ENCODE results near the gene ADGRL3. TPM values are rescaled to one million over a fixed set of nuclear protein-coding genes. Genes with fewer than 3 reads are reported as not detected.

Gene ADGRL3
- total and polyA plus RNA-seq, 5 donors from 2014 or later: not detected

GRCh38 chr4:61308033-61308432 is 107.9 kb downstream of the ADGRL3 start:
- H3K9me3 Mint-ChIP-seq: peaks cover 0 to 16% (median 8%) of the 10 kb centered on the region in 7 donors
- no peaks in the 10 kb centered on the region for H3K4me1 Mint-ChIP-seq
- H3K27me3 Mint-ChIP-seq: no peaks in the 10 kb centered on the region
- Histone ChIP-seq H3K4me3 (ENCODE audit: low read depth, low read length) (no peak overlapping the region), H3K36me3 (ENCODE audit: control insufficient read depth, insufficient read depth, low read length) (no peaks in the 10 kb centered on the region), H3K4me1 (ENCODE audit: control insufficient read depth, insufficient read depth, low read length, poor library complexity, severe bottlenecking) (no peaks in the 10 kb centered on the region), H3K9me3 (ENCODE audit: control insufficient read depth in 2 of 2, low read length in 2 of 2) (peaks cover 0 to 7% of the 10 kb centered on the region in 2 experiments), H3K27me3 (ENCODE audit: control insufficient read depth, insufficient read depth, low read length) (no peaks in the 10 kb centered on the region), H3K27ac (ENCODE audit: insufficient read depth, low read length, poor library complexity, severe bottlenecking) (no peak overlapping the region)
- no peaks in the 10 kb centered on the region for H3K36me3 Mint-ChIP-seq
- H3K4me3 Mint-ChIP-seq: no peak overlapping the region
- ATAC-seq (ENCODE audit: low read depth in 2 of 2): no peak
- no peak for DNase-seq
- no peak overlapping the region for H3K27ac Mint-ChIP-seq

GRCh38 chr4:61309616-61310015 is 109.5 kb downstream of the ADGRL3 start:
- Histone ChIP-seq H3K4me3 (ENCODE audit: low read depth, low read length) (no peak overlapping the region), H3K27me3 (ENCODE audit: control insufficient read depth, insufficient read depth, low read length) (no peaks in the 10 kb centered on the region), H3K27ac (ENCODE audit: insufficient read depth, low read length, poor library complexity, severe bottlenecking) (no peak overlapping the region), H3K4me1 (ENCODE audit: control insufficient read depth, insufficient read depth, low read length, poor library complexity, severe bottlenecking) (no peaks in the 10 kb centered on the region), H3K9me3 (ENCODE audit: control insufficient read depth in 2 of 2, low read length in 2 of 2) (peaks cover 0 to 7% of the 10 kb centered on the region in 2 experiments), H3K36me3 (ENCODE audit: control insufficient read depth, insufficient read depth, low read length) (no peaks in the 10 kb centered on the region)
- DNase-seq (no peak), ATAC-seq (ENCODE audit: low read depth in 2 of 2) (no peak)
- Mint-ChIP-seq H3K27me3 (no peaks in the 10 kb centered on the region), H3K4me1 (no peaks in the 10 kb centered on the region), H3K4me3 (no peak overlapping the region), H3K9me3 (peaks cover 0 to 18% (median 8%) of the 10 kb centered on the region in 7 donors), H3K27ac (no peak overlapping the region), H3K36me3 (no peaks in the 10 kb centered on the region)

- no peaks in the 10 kb centered on the region for H3K36me3 Mint-ChIP-seq
Observed at GRCh38 chr4:61312526-61312925, 112.4 kb downstream of the ADGRL3 start.

GRCh38 chr4:61318431-61318830 is 118.3 kb downstream of the ADGRL3 start:
- no peak overlapping the region for H3K27ac ChIP-seq (ENCODE audit: insufficient read depth, low read length, poor library complexity, severe bottlenecking)
- H3K4me1 Mint-ChIP-seq: no peaks in the 10 kb centered on the region
- H3K4me1 ChIP-seq (ENCODE audit: control insufficient read depth, insufficient read depth, low read length, poor library complexity, severe bottlenecking): no peaks in the 10 kb centered on the region
- no peak overlapping the region for H3K4me3 ChIP-seq (ENCODE audit: low read depth, low read length)
- H3K36me3 Mint-ChIP-seq: no peaks in the 10 kb centered on the region
- no peak overlapping the region for H3K27ac Mint-ChIP-seq
- H3K4me3 Mint-ChIP-seq: no peak overlapping the region
- H3K9me3 Mint-ChIP-seq: peaks cover 4 to 28% (median 11%) of the 10 kb centered on the region in 7 donors
- H3K27me3 ChIP-seq (ENCODE audit: control insufficient read depth, insufficient read depth, low read length): no peaks in the 10 kb centered on the region
- no peaks in the 10 kb centered on the region for H3K36me3 ChIP-seq (ENCODE audit: control insufficient read depth, insufficient read depth, low read length)
- H3K9me3 ChIP-seq (ENCODE audit: control insufficient read depth in 2 of 2, low read length in 2 of 2): no peaks in the 10 kb centered on the region
- H3K27me3 Mint-ChIP-seq: no peaks in the 10 kb centered on the region
- DNase-seq (no peak), ATAC-seq (ENCODE audit: low read depth in 2 of 2) (no peak)

More at GRCh38 chr4:61312526-61312925, 112.4 kb downstream of the ADGRL3 start:
- H3K27me3 Mint-ChIP-seq: no peaks in the 10 kb centered on the region
- Histone ChIP-seq H3K27ac (ENCODE audit: insufficient read depth, low read length, poor library complexity, severe bottlenecking) (no peak overlapping the region), H3K27me3 (ENCODE audit: control insufficient read depth, insufficient read depth, low read length) (no peaks in the 10 kb centered on the region), H3K36me3 (ENCODE audit: control insufficient read depth, insufficient read depth, low read length) (no peaks in the 10 kb centered on the region), H3K4me1 (ENCODE audit: control insufficient read depth, insufficient read depth, low read length, poor library complexity, severe bottlenecking) (no peaks in the 10 kb centered on the region), H3K9me3 (ENCODE audit: control insufficient read depth in 2 of 2, low read length in 2 of 2) (peaks cover 0 to 5% of the 10 kb centered on the region in 2 experiments), H3K4me3 (ENCODE audit: low read depth, low read length) (no peak overlapping the region)
- no peak for DNase-seq
- H3K4me1 Mint-ChIP-seq: no peaks in the 10 kb centered on the region
- H3K27ac Mint-ChIP-seq: no peak overlapping the region
- ATAC-seq (ENCODE audit: low read depth in 2 of 2): no peak
- no peak overlapping the region for H3K4me3 Mint-ChIP-seq
- peaks cover 3 to 16% (median 9%) of the 10 kb centered on the region in 7 donors for H3K9me3 Mint-ChIP-seq

GRCh38 chr4:61319156-61319555 is 119.0 kb downstream of the ADGRL3 start:
- Histone ChIP-seq H3K27ac (ENCODE audit: insufficient read depth, low read length, poor library complexity, severe bottlenecking) (no peak overlapping the region), H3K9me3 (ENCODE audit: control insufficient read depth in 2 of 2, low read length in 2 of 2) (peaks cover 0 to under 1% of the 10 kb centered on the region in 2 experiments), H3K27me3 (ENCODE audit: control insufficient read depth, insufficient read depth, low read length) (no peaks in the 10 kb centered on the region), H3K4me1 (ENCODE audit: control insufficient read depth, insufficient read depth, low read length, poor library complexity, severe bottlenecking) (no peaks in the 10 kb centered on the region), H3K4me3 (ENCODE audit: low read depth, low read length) (no peak overlapping the region), H3K36me3 (ENCODE audit: control insufficient read depth, insufficient read depth, low read length) (no peaks in the 10 kb centered on the region)
- H3K27me3 Mint-ChIP-seq: no peaks in the 10 kb centered on the region
- no peak overlapping the region for H3K4me3 Mint-ChIP-seq
- DNase-seq (no peak), ATAC-seq (ENCODE audit: low read depth in 2 of 2) (no peak)
- no peak overlapping the region for H3K27ac Mint-ChIP-seq
- no peaks in the 10 kb centered on the region for H3K36me3 Mint-ChIP-seq
- no peaks in the 10 kb centered on the region for H3K4me1 Mint-ChIP-seq
- peaks cover 6 to 36% (median 12%) of the 10 kb centered on the region in 7 donors for H3K9me3 Mint-ChIP-seq

GRCh38 chr4:61320154-61320553 is 120.0 kb downstream of the ADGRL3 start:
- H3K4me1 ChIP-seq (ENCODE audit: control insufficient read depth, insufficient read depth, low read length, poor library complexity, severe bottlenecking): no peaks in the 10 kb centered on the region

GRCh38 chr4:61320631-61321030 is 120.5 kb downstream of the ADGRL3 start:
- H3K27me3 ChIP-seq (ENCODE audit: control insufficient read depth, insufficient read depth, low read length): no peaks in the 10 kb centered on the region
- Mint-ChIP-seq H3K27ac (no peak overlapping the region), H3K36me3 (no peaks in the 10 kb centered on the region), H3K27me3 (no peaks in the 10 kb centered on the region), H3K4me1 (no peaks in the 10 kb centered on the region), H3K4me3 (no peak overlapping the region), H3K9me3 (peaks cover 3 to 30% (median 9%) of the 10 kb centered on the region in 7 donors)
- no peak for ATAC-seq (ENCODE audit: low read depth in 2 of 2)
- H3K9me3 ChIP-seq (ENCODE audit: control insufficient read depth in 2 of 2, low read length in 2 of 2): peaks cover 0 to 2% of the 10 kb centered on the region in 2 experiments
- H3K36me3 ChIP-seq (ENCODE audit: control insufficient read depth, insufficient read depth, low read length): no peaks in the 10 kb centered on the region
- H3K4me3 ChIP-seq (ENCODE audit: low read depth, low read length): no peak overlapping the region
- no peaks in the 10 kb centered on the region for H3K4me1 ChIP-seq (ENCODE audit: control insufficient read depth, insufficient read depth, low read length, poor library complexity, severe bottlenecking)
- no peak overlapping the region for H3K27ac ChIP-seq (ENCODE audit: insufficient read depth, low read length, poor library complexity, severe bottlenecking)
- no peak for DNase-seq

More at GRCh38 chr4:61320154-61320553, 120.0 kb downstream of the ADGRL3 start:
- DNase-seq (no peak), ATAC-seq (ENCODE audit: low read depth in 2 of 2) (no peak)
- H3K4me3 Mint-ChIP-seq: no peak overlapping the region
- Histone ChIP-seq H3K27ac (ENCODE audit: insufficient read depth, low read length, poor library complexity, severe bottlenecking) (no peak overlapping the region), H3K9me3 (ENCODE audit: control insufficient read depth in 2 of 2, low read length in 2 of 2) (peaks cover 0 to 2% of the 10 kb centered on the region in 2 experiments), H3K4me3 (ENCODE audit: low read depth, low read length) (no peak overlapping the region), H3K27me3 (ENCODE audit: control insufficient read depth, insufficient read depth, low read length) (no peaks in the 10 kb centered on the region), H3K36me3 (ENCODE audit: control insufficient read depth, insufficient read depth, low read length) (no peaks in the 10 kb centered on the region)
- no peaks in the 10 kb centered on the region for H3K4me1 Mint-ChIP-seq
- H3K27ac Mint-ChIP-seq: no peak overlapping the region
- no peaks in the 10 kb centered on the region for H3K27me3 Mint-ChIP-seq
- H3K9me3 Mint-ChIP-seq: peaks cover 5 to 30% (median 9%) of the 10 kb centered on the region in 7 donors
- no peaks in the 10 kb centered on the region for H3K36me3 Mint-ChIP-seq

GRCh38 chr4:61332693-61333092 is 132.6 kb downstream of the ADGRL3 start:
- DNase-seq: no peak
- Histone ChIP-seq H3K27ac (ENCODE audit: insufficient read depth, low read length, poor library complexity, severe bottlenecking) (no peak overlapping the region), H3K27me3 (ENCODE audit: control insufficient read depth, insufficient read depth, low read length) (no peaks in the 10 kb centered on the region), H3K9me3 (ENCODE audit: control insufficient read depth in 2 of 2, low read length in 2 of 2) (peaks cover 2 to 9% of the 10 kb centered on the region in 2 experiments), H3K36me3 (ENCODE audit: control insufficient read depth, insufficient read depth, low read length) (no peaks in the 10 kb centered on the region), H3K4me3 (ENCODE audit: low read depth, low read length) (no peak overlapping the region), H3K4me1 (ENCODE audit: control insufficient read depth, insufficient read depth, low read length, poor library complexity, severe bottlenecking) (no peaks in the 10 kb centered on the region)
- H3K4me1 Mint-ChIP-seq: no peaks in the 10 kb centered on the region
- H3K36me3 Mint-ChIP-seq: no peaks in the 10 kb centered on the region
- no peaks in the 10 kb centered on the region for H3K27me3 Mint-ChIP-seq
- peaks cover 0 to 19% (median 5%) of the 10 kb centered on the region in 7 donors for H3K9me3 Mint-ChIP-seq
- H3K4me3 Mint-ChIP-seq: no peak overlapping the region
- no peak overlapping the region for H3K27ac Mint-ChIP-seq
- ATAC-seq (ENCODE audit: low read depth in 2 of 2): no peak
